ENCODE results near the gene UEVLD.
"Not testable (repeated sequence)": the region's sequence is repeated elsewhere in the genome, so short reads cannot be mapped to it uniquely, and the experiment has no call there.

Gene UEVLD

GRCh38 chr11:18588297-18589252, at the start of gene UEVLD:
Gene UEVLD, minus strand, starts transcription at chr11:18588734. Its CDS starts 80 bp downstream, at chr11:18588654.
- DNase-seq (ENCODE audit: low read depth): peak; percentile 57

- peak; percentile 95 for DNase-seq (ENCODE audit: low read depth)
These were observed 45.9 kb upstream of the UEVLD start, which contains the start of gene SPTY2D1 for GRCh38 chr11:18634140-18635032. Gene SPTY2D1, minus strand, starts transcription at chr11:18634342. Its CDS starts 85 bp downstream, at chr11:18634257.

DNA sequence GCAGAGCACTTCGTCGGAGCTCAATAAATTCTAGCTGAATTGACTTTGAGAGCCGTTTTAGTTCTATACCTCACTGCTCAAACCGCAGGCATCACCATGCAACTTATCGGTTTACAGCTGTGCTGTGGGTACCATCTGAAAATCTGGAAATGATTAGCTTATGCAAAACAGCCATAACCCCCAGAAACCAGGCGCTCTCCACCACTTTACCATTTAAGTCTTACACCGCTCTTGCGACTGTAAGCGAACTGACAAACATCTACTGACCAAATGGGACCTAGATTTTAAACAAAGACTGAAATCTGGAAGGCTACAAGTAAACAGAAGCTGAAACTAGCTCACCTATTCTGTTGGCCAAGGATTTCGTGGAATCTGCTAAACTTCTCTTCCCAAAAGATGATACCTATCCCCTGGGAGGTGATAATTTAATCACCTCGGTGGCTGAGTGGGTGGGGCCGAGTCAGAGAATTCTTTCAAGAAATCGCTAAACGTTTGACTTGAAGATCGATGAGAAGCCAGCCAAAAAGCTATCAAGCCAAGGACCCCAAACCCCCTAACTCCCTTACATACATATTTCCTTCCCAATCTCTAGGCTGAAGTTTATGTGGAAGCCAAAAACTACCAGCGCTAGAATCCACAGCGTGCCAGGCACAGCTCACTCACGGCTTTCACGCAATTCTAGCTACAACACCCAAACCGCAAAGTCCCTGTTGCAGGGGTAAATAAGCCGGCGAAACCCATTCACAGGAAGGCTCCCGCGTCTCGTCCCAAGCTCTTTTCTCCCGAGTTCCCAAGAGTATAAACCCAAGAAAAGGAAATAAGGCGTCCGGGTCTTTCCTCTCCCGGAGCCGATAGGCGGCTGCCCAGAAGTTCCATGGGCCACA, 45.0 kb upstream of the UEVLD start:
- DNase-seq (ENCODE audit: low read depth): no peak

- DNase-seq (ENCODE audit: low read depth): no peak
These were observed 44.3 kb upstream of the UEVLD start for GRCh38 chr11:18632841-18633240.

GRCh38 chr11:18624161-18624560, 35.6 kb upstream of the UEVLD start:
- DNase-seq (ENCODE audit: low read depth): no peak

DNA sequence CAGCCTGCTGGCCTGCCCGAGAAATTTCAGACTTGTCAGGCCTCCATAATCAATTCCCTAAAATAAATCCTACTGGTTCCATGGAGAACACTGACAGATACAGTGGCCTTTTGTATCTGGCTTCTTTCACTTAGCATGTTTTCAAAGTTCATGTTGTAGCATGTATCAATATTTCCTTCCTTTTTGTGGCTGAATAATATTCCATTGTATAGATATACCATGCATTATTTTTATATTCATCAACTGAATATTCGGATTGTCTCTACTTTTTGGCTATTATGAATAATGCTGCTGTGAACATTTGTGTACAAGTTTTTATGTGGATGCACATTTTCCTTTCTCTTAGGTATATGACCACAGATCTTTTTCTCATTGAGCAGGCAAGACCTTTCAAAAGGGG, 35.2 kb upstream of the UEVLD start:
- DNase-seq (ENCODE audit: low read depth): no peak

GRCh38 chr11:18618342-18619025, 29.9 kb upstream of the UEVLD start:
- no peak for DNase-seq (ENCODE audit: low read depth)

- no peak for DNase-seq (ENCODE audit: low read depth)
These were observed 29.3 kb upstream of the UEVLD start for GRCh38 chr11:18617688-18618341.

DNA sequence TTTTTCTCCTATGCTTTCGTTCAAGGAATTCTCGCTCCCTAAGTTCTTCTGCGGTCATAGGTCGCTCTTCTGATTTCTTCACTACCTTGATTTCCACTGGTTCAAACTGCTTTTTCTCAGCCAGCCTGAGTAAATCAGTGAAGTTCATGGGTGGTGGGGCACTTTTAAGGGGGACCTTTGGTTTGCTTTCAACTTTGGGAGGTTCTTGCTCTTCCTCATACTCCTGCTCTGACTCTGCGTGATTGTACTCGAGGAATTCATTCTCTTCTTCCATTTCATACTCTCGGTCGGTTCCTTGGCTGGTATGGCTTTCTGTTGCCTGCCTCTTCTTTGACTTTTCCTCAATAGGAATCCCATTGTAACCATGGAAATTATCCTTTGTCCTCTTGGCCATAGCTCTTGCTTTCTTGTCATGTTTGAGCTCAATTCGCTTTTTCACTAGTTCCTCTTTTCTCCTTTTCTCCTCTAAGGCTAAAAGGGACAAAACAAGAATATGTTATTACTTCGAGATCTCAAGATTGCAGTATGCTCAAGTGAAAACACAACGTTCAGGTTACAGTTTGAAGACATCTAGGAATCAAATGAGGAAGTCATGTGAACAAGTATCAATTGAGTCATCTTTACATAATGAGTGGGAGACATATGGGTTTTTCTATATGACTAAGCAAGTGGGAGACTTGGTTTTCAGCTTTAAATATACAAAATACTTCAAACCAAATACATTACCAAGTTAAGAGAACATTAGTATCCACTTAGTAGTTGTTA, 27.3 kb upstream of the UEVLD start:
- DNase-seq (ENCODE audit: low read depth): no peak

- no peak for DNase-seq (ENCODE audit: low read depth)
These were observed 26.1 kb upstream of the UEVLD start for GRCh38 chr11:18614667-18615066.

DNA sequence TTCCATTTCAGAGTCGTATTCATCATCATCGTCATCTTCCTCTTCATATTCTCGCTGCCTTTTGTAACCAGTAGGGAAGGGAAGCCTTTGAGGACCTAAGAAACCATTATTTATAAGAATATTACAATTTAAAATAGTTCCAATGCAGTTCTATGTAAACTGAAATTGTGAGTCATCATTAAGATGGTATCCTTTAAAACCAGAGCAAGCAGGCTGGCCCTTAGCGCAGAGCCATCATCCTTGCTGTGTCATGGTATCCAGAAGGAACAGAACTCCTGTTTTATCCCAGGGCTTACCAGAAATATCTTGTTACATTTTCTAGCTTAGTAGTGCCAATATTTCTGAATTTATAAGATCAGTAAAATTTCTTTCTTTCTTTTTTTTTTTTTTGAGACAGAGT, 23.9 kb upstream of the UEVLD start:
- DNase-seq (ENCODE audit: low read depth): no peak

GRCh38 chr11:18611196-18611595, 22.7 kb upstream of the UEVLD start:
- DNase-seq (ENCODE audit: low read depth): no peak

- no peak for DNase-seq (ENCODE audit: low read depth)
These were observed 19.8 kb upstream of the UEVLD start for GRCh38 chr11:18608376-18608775.

- no peak for DNase-seq (ENCODE audit: low read depth)
These were observed 12.5 kb upstream of the UEVLD start for GRCh38 chr11:18600915-18601569.

- no peak for DNase-seq (ENCODE audit: low read depth)
These were observed 11.3 kb upstream of the UEVLD start, which contains the start of gene MISFA for GRCh38 chr11:18599739-18600230. Gene MISFA, plus strand, starts transcription at chr11:18599789. Its CDS starts 140 bp downstream, at chr11:18599929.

DNA sequence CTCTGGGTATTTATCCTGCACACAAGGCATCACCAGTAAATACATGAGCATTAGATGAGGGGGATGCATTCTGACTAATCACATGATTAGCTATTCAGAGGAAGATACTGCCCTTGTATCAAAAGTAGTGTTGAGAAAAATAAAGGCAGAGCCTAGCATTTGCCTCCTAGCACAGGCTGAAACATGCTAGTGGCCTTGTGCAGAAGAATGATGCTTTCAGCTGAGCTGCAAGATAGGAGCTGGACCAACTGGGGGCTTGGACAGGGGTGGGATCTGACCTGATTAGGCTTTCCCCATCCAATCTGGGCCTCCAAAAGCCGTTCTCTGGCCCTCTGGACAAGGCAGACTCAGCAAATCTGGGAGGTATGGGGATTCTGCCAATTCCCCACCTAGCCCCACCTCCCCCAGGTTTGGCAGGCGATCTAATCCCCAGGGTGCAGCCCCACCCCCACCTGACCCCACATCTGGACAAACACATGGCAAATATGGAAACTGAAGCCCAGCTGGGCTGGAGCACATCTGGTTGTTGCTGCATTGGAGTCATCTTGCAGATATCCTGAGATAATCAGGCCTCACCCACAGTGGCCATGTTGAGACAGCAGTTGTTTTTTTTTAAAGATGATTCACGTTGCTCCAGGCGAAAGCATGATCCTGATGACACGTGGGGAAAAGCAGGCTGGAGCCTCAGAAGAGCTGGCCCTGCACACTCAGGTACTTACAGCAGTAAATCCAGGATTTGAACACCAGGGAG, 6.6 kb upstream of the UEVLD start:
- no peak for DNase-seq (ENCODE audit: low read depth)

DNA sequence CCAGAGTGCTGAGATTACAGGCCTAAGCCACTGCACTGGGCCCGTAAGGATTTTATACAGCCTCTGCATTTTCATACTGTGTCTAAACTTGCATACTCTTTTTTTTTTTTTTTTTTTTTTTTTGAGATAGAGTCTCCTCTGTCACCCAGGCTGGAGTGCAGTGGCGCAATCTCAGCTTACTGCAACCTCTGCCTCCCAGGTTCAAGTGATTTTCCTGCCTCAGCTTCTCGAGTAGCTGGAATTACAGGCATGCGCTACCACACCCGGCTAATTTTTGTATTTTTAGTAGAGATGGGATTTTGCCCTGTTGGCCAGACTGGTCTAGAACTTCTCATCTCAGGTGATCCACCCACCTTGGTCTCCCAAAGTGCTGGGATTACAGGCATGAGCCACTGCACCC, 5.6 kb upstream of the UEVLD start:
- DNase-seq (ENCODE audit: low read depth): not testable (repeated sequence)

DNA sequence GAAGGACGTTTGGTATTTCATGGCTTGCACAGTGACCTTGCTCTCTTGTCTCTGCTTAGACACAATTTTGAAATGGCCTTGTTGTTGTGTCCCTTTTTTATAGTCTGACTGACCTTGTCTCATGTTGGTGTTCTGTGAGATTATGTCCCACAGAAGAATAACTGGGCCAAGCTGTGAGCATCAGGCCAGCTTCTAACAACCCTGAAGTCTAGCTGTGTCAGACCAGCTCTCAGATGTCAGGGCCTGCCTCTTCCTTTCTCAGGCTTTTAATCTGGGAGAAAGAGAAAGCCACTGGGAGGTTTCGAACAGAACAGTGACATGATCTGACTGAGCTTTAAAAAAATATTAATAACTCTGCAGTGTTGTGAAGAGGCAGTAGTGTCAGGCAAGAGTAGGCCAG, 2.0 kb upstream of the UEVLD start:
- DNase-seq (ENCODE audit: low read depth): no peak

Data from stimulated activated CD8-positive, alpha-beta memory T cell treated with anti-CD3 and anti-CD28 coated beads, Interleukin-12 subunit alpha, Interleukin-12 subunit beta, amount 100 ng/mL, for 4 hours (primary cell).